AG08395 (cell line): ENCODE measurements around the gene HLA-DQA2.
"Not testable (repeated sequence)": the region's sequence is repeated elsewhere in the genome, so short reads cannot be mapped to it uniquely, and the experiment has no call there.

ENCODE experiments used
- DNase-seq: peaks from one replicate; pipeline ENCODE4 v3.0.0; 2012; ENCODE audit warnings: mixed read lengths, low spot score

Gene HLA-DQA2

GRCh38 chr6:32779036-32779435 lies 37.8 kb downstream of the HLA-DQA2 start:
- no peak for DNase-seq

GRCh38 chr6:32782923-32783322 lies 41.7 kb downstream of the HLA-DQA2 start:
- DNase-seq: not testable (repeated sequence)

GRCh38 chr6:32785781-32786533 lies 44.8 kb downstream of the HLA-DQA2 start:
- DNase-seq: peak; percentile 61

GRCh38 chr6:32790306-32790705 lies 49.1 kb downstream of the HLA-DQA2 start:
- no peak for DNase-seq

GRCh38 chr6:32792901-32793435 lies 51.8 kb downstream of the HLA-DQA2 start:
- DNase-seq: no peak

- DNase-seq: no peak
Measured at GRCh38 chr6:32794510-32794909, 53.3 kb downstream of the HLA-DQA2 start.
